CD4-positive, alpha-beta T cell treated with Interleukin-6 at 100 ng/mL for 8 hours (primary cell): ENCODE measurements around the gene SPATS2L.

Source experiments
- DNase-seq: peaks from one replicate; pipeline ENCODE4 v3.0.0-alpha.2; 2020; ENCODE audit warnings: mixed read lengths, low spot score

The SPATS2L gene

GRCh38 chr2:200467806-200468681 is 161.6 kb downstream of the SPATS2L start:
- peak; percentile 75 for DNase-seq

- DNase-seq, result no peak
These were observed 163.3 kb downstream of the SPATS2L start for GRCh38 chr2:200469708-200470211.

GRCh38 chr2:200470230-200470629 is 163.7 kb downstream of the SPATS2L start:
- no peak for DNase-seq

GRCh38 chr2:200471324-200471848 is 164.9 kb downstream of the SPATS2L start:
- peak; percentile 49 for DNase-seq

- no peak for DNase-seq
These were observed 165.6 kb downstream of the SPATS2L start for GRCh38 chr2:200471928-200472645.

- DNase-seq, result no peak
These were observed 166.5 kb downstream of the SPATS2L start for GRCh38 chr2:200472853-200473464.

GRCh38 chr2:200475795-200476194 is 169.3 kb downstream of the SPATS2L start:
- DNase-seq, result no peak

- DNase-seq, result no peak
These were observed 170.3 kb downstream of the SPATS2L start for GRCh38 chr2:200476836-200477235.

GRCh38 chr2:200477667-200478131 is 171.2 kb downstream of the SPATS2L start:
- DNase-seq, result no peak

GRCh38 chr2:200479692-200480265 is 173.3 kb downstream of the SPATS2L start:
- DNase-seq, result no peak

GRCh38 chr2:200482194-200482593 is 175.7 kb downstream of the SPATS2L start:
- DNase-seq, result no peak

- DNase-seq, result no peak
These were observed 177.3 kb downstream of the SPATS2L start for GRCh38 chr2:200483729-200484198.

GRCh38 chr2:200484934-200485333 is 178.4 kb downstream of the SPATS2L start:
- DNase-seq, result no peak

- DNase-seq, result no peak
These were observed 180.0 kb downstream of the SPATS2L start for GRCh38 chr2:200486529-200486928.

- no peak for DNase-seq
These were observed 181.7 kb downstream of the SPATS2L start for GRCh38 chr2:200488169-200488568.

GRCh38 chr2:200490001-200490400 is 183.5 kb downstream of the SPATS2L start:
- DNase-seq, result no peak

GRCh38 chr2:200492656-200493055 is 186.2 kb downstream of the SPATS2L start:
- DNase-seq, result no peak

GRCh38 chr2:200494048-200494447 is 187.6 kb downstream of the SPATS2L start:
- DNase-seq, result no peak

- no peak for DNase-seq
These were observed 190.2 kb downstream of the SPATS2L start for GRCh38 chr2:200496696-200497095.

GRCh38 chr2:200498402-200499162 is 192.1 kb downstream of the SPATS2L start:
- no peak for DNase-seq

- DNase-seq, result no peak
These were observed 195.7 kb downstream of the SPATS2L start for GRCh38 chr2:200502196-200502595.
